MG63 (cell line): ENCODE results near the gene CDK18. TPM values are rescaled to one million over a fixed set of nuclear protein-coding genes. Genes with fewer than 3 reads are reported as not detected.

Source experiments
- DNase-seq: peaks from one replicate; pipeline ENCODE4 v3.0.0-alpha.2; 2020
- H3K27me3 ChIP-seq: fragments of 250-450 bp; sonication (Bioruptor Pico); 2 replicates; pipeline ENCODE4 v1.5.1; 2020; ENCODE audit warnings: mild to moderate bottlenecking, moderate library complexity
- H3K36me3 ChIP-seq: fragments of 250-450 bp; sonication (Bioruptor Pico); 2 replicates; pipeline ENCODE4 v1.5.1; 2020; ENCODE audit warnings: mild to moderate bottlenecking, moderate library complexity
- H3K4me3 ChIP-seq: fragments of 250-450 bp; sonication (Bioruptor Pico); 2 replicates; pipeline ENCODE4 v1.5.1; 2020; ENCODE audit warnings: mild to moderate bottlenecking, moderate library complexity
- H3K9me3 ChIP-seq: fragments of 250-450 bp; sonication (Bioruptor Pico); 2 replicates; pipeline ENCODE4 v1.5.1; 2020; ENCODE audit warnings: mild to moderate bottlenecking, moderate library complexity
- total RNA-seq: library from RNA; depleted of rRNA; stranded (reverse); fragments of >200 nt; shearing (Covaris generic); gene quantifications from 2 replicates; pipeline ENCODE4 v1.2.3, GENCODE V29; 2014; ENCODE audit warnings: low replicate concordance; rRNA removed

Gene CDK18
- total RNA-seq, result 0.89 and 3.0 TPM in 2 replicates

DNA sequence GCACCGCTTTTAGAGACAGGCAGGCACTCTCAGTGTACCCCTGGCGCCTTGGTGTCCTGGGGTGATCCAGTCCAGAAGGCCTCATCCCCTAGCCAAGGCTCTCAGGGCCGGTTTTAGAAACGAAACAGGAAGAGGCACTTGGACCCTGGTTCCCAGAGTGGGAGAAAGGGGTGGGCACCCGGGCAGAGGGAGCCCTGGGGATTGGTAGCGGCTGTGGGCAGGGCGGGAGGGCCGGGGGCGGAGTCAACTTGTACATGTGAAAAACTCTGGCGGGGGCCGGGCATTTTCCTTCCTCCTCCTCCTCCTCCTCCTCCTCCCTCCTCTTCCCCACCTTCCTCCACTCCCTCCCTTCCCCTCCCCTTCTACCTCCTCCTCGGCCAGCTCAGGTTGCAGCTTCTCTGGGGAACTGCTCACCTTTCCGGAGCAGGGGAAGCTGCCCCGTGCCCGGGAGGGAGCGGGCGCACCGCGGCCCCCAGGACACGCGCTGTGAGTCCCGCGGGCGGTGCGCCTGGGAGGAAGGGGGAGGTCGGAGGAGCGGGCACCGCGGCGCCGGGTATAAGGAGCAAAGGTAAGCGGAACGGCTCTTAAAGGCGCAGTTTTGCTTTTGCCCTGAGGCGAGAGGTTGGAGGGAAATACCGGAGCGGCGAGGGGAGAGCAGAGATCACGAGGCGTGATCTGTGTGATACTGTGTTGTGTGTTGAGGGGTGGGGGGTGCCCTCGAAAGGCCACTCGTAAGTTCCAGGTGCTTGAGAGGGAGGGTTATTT is at the start of gene CDK18:
TSS of gene CDK18 (plus strand) at position 359 of the 765 bp plus-strand sequence. CDS start 18,499 bp downstream, outside the sequence.
- Histone ChIP-seq H3K27me3 (no peaks in the 10 kb centered on the region), H3K4me3 (peak within 1 kb of the TSS; percentile 55), H3K9me3 (no peaks in the 10 kb centered on the region), H3K36me3 (no peaks in the 10 kb centered on the region)
- peak; percentile 76 for DNase-seq

DNA sequence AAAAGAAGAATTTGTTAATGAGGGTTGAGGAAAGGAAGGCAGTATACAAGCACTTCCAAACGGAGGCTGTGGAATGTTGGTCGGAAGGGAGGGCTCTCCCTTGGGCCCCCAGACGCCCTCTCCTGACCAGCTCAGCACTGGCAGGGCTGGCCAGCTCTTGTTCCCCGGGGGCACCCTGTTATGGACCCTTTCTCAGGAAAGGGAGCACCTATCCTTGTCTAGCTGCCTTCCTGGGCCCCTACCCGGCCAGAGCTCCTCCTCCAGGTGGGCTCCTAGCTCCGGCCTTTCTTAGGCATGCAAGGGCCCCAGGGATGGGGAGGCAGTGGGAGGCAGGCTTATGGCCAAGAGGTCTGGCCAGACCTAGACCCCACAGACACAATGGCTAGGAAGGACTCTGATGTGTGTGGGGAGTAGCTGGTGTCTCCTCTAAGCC is 49.5 kb upstream of the CDK18 start:
- Histone ChIP-seq H3K27me3 (peaks cover 81% of the 10 kb centered on the region), H3K9me3 (no peaks in the 10 kb centered on the region), H3K4me3 (no peak overlapping the region), H3K36me3 (no peaks in the 10 kb centered on the region)
- DNase-seq, result no peak

DNA sequence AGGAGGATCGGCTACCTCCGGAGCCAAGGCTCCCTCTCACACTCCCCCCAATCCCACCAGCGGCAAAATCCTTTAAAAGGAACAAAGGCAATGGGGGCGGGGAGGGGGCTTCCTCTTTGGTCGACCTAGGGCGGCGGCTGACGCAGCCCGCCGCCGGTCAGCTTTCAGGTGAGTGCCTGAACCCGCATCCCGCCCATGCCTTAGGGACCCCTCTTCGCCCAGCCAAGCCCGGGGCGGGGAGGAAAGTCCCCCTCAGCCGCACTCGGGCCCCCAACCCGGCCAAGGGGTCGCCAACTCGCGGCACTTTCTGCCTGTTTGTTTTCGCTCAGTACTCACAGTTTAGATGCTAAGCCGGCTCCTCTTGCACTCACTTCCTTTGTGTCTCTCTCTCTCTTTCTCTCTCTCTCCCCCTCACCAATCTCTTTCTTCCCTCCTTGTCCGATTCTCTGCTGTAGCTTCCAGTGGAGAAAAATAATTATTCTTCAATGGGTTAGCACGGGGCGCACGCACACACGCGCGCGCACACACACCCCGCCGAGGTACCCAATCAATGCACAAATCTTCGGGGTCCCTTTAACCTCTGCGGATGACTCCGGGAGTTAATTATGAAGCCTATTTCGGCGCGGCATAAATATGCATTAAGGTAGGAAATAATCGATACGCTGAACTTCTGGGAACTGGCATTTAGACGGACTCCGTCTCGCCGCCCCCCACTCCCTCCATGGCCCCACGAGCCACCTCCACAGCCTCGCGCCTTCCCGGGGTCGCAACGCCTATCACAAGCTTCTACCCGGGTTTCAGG is 48.7 kb upstream of the CDK18 start, which contains the start of gene BLACAT1:
TSS of gene BLACAT1 (minus strand) at position 465 of the 802 bp plus-strand sequence.
- H3K36me3 ChIP-seq, result no peaks in the 10 kb centered on the region
- H3K9me3 ChIP-seq, result no peaks in the 10 kb centered on the region
- peaks cover 86% of the 10 kb centered on the region for H3K27me3 ChIP-seq
- no peak for DNase-seq
- H3K4me3 ChIP-seq, result peak within 1 kb of the TSS; percentile 24; the same call in 1 of the 2 replicates

DNA sequence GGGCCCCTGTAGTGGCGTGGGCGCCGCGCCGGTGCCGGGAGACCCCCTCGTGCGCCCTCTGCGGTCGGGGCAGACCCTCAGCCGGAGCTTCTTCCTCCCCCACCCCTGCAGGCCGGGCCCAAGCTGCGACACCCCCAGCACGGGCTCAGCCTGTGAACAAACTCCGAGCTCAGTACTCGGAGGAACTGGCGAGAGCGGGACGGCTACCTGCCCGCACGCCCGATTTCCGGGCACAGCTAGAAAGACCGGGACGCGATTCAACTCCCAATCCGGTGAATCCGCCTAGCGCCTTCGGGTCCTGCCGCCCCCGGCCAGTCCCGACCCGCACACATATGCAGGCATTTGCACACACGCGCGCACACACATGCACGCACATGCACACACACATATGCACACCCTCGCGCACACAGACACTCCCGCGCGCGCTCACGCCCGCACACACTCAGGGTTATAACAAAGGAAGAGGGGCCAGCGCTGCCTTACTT is 48.0 kb upstream of the CDK18 start:
- Histone ChIP-seq H3K9me3 (no peaks in the 10 kb centered on the region), H3K27me3 (peaks cover 89% of the 10 kb centered on the region), H3K36me3 (no peaks in the 10 kb centered on the region), H3K4me3 (no peak overlapping the region; the same call in 1 of the 2 replicates)
- no peak for DNase-seq

DNA sequence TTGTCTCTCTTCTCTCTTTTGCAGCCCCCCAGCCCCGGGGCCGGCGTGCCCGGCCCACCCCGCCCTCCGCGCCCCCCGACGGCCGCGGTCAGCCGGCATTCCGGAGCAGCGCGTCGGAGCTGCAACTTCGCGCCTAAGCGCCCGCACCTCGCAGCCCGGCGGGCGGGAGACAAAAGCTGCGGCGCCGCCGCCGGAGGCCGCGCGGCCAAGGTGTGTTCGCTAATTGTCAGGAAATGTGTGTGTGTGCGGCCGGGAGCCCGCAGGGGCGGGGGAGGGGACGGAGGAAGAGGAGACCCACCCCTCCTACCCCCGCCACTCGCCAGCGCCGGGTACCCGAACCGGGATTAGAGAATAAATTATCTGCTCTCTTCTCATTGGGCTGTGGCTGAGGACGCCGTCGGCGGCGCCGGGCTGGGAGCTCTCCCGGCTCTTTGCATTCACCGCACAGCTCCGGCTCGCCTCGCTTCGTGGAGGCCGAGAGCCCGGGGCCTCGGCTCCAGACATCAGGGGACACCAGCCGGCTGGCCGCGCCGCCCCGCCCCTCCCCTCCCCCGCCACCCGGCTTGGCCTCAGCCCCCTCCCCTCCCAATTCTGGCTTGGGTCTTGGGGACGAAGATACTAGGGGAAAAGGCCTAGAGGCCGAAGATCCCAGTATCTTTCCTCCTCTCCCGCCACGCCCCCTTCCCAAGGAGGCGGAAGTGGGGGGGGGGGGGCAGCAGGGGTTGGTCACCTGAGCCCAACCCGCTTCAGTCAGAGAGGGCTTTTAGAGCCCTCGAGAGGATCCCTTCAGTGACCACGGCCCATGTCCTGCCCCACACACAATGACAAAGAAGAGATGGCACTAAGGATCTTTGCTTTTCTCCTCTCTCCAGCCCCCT is 47.4 kb upstream of the CDK18 start:
- no peak for DNase-seq
- Histone ChIP-seq H3K4me3 (peak overlapping the region; percentile 24; the same call in 1 of the 2 replicates), H3K36me3 (no peaks in the 10 kb centered on the region), H3K27me3 (peaks cover 92% of the 10 kb centered on the region), H3K9me3 (no peaks in the 10 kb centered on the region)

DNA sequence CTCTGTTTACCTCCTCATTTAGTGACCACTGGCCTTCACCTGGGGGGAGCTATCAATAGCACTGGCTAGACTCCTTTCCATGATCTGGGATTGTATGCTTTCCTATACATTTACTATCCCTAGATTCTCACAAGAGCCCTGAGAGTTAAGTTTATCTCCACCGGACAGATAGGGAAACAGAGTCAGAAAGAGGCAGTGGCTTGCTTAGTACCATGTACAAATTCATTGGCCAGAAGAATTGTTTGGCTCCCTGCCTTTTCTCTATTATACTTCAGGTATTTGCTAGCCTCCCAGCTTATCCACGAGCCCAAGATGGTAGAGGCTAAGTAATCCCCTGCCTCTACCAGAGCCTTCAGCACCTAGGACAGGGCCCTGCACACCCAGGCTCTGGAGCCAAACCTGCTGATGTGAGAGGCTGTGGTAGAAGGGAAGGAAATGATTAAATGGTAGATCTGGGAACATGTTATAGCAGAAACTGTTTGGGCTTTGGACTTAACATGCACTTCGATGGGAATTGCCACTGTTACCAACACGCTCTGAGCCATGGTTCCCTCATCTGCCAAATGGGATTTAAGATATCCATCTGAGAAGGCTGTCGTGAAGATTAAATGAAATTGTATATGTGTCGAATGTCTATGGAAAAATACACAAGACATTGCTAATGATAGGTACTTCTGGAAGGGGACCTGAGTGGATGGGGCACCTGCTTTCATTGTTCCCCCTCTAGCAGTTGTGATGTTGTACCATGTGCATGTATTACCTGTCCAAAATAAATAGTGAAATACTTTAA is 45.5 kb upstream of the CDK18 start:
- Histone ChIP-seq H3K36me3 (no peaks in the 10 kb centered on the region), H3K4me3 (no peak overlapping the region), H3K27me3 (peaks cover 89% of the 10 kb centered on the region), H3K9me3 (no peaks in the 10 kb centered on the region)
- DNase-seq, result peak; percentile 59

DNA sequence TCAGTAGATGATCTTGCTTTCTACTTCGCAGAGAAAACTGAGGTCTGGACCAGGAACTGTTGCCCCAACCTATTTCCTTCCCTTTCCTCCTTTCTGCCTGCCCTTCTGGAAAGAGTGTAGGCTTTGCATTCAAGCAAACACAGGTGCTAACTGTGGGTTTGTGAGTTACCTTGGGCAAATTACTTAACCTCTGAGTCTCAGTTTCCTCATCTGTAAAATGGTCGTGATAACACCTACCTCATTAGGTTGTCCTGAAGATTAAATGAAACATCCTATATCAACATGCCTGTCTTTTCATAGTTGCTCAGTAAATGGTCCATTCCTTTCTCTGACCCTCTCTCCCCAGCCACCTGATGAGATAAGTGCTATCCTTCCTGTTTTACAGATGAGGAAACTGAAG is 39.1 kb upstream of the CDK18 start:
- peaks cover 55% of the 10 kb centered on the region for H3K27me3 ChIP-seq
- DNase-seq, result no peak
- H3K4me3 ChIP-seq, result no peak overlapping the region
- no peaks in the 10 kb centered on the region for H3K9me3 ChIP-seq
- no peaks in the 10 kb centered on the region for H3K36me3 ChIP-seq

DNA sequence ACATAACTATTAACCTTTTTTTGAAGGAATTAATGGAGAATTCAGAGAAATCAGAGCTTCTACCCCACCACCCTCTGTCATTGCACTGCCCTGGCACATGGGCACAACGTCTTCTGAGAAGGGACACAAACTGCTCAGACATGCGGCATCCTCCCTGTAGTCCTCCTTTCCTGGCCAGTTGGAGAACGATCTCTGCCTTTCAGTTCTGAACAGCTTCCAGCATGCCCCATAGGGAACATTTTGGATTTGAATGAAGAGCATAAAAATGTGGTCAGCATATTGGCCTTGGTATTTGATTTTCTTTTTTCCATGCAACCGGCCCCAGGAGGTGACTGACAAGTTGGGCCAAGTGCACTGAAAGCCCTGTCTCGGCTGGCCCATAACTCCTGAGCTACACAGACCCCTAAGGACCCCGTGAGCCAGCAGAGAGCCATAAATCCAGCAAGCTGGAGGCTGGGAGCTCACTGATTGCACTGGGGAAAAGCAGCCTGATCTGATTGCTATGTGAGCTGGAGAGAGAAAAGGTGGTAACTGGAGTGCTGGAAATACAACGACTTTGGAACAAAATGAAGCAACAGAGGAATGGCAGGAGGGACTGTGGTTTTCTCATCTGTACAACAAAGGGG is 37.8 kb upstream of the CDK18 start:
- H3K27me3 ChIP-seq, result peaks cover 48% of the 10 kb centered on the region
- H3K9me3 ChIP-seq, result no peaks in the 10 kb centered on the region
- no peak for DNase-seq
- no peak overlapping the region for H3K4me3 ChIP-seq
- no peaks in the 10 kb centered on the region for H3K36me3 ChIP-seq

DNA sequence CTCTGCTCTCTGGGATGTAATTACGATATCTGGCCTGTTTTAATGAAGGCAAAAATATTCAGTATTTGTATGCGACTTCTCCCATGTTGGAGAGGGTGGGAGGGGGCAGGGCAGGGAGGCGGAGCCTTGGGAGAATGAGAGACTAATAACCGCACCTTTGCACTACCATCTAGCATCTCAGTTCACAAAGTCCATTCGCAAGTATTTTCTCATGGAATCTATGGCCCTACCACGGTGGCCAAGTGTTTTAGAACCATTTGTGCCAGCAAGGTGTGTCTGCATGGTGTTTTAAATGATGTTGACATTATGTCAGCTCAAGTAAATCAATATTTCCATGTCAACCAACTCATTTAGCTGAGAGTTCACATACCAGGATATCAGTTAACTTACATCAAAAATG is 34.3 kb upstream of the CDK18 start:
- Histone ChIP-seq H3K36me3 (no peaks in the 10 kb centered on the region), H3K27me3 (peaks cover 20% of the 10 kb centered on the region), H3K9me3 (peaks cover 5% of the 10 kb centered on the region), H3K4me3 (no peak overlapping the region)
- DNase-seq, result no peak

DNA sequence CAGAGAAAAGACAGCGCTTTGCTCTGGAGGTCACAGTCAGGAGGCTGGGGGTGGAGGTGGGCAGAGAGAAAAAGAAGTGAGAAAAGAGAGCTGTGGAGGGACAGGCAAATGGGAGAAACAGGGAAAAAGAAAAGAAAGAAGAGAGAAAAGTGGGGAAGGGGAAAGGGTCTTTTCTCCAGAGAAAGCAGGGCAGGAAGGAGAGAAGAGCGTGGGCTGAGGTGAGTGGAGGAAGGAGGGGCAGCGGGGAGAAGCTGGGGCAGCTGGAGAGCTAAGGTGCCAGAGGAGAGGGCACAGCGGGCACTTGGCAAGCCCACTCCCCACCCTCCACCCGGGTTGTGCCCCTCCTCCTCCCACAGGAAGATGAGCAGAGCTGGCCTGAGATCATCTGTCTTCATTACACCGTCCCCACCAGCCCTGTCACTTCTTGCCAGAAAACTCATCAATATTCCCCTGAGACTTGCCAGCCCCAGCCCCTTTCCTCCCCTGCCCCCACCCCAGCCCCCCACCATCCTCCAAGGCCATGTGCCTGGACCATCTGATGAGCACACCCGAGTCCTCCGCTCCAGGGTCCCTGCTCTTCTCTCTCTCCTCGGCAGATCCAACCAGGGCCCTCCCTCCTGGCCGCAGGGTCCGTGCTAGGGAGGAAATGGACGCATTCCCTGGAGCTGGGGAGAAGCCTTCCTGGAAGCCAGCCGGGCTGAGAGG is 31.6 kb upstream of the CDK18 start:
- H3K27me3 ChIP-seq, result peaks cover 2% of the 10 kb centered on the region
- H3K36me3 ChIP-seq, result no peaks in the 10 kb centered on the region
- no peak for DNase-seq
- no peak overlapping the region for H3K4me3 ChIP-seq
- H3K9me3 ChIP-seq, result peaks cover 11% of the 10 kb centered on the region

DNA sequence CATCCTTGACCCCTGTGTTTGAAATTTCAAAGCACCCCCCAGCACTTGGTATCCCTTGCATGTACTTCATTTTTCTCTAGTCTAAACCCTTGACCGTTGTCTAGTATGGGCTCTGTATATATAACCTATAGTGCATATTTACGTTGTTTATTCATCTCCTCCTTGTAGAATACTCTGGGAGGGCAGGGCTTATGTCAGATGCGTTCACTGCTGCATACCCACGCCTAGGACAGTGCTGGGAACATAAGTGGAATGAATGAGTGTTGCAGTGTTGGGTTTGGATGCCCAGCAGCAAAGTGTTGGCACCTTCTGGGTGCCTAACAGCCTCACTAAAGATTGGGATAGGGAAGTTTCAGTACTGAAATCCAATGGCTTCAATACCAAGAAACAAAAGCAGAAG is 31.0 kb upstream of the CDK18 start:
- Histone ChIP-seq H3K4me3 (no peak overlapping the region), H3K27me3 (peaks cover 2% of the 10 kb centered on the region), H3K36me3 (no peaks in the 10 kb centered on the region), H3K9me3 (peaks cover 11% of the 10 kb centered on the region)
- DNase-seq, result no peak

DNA sequence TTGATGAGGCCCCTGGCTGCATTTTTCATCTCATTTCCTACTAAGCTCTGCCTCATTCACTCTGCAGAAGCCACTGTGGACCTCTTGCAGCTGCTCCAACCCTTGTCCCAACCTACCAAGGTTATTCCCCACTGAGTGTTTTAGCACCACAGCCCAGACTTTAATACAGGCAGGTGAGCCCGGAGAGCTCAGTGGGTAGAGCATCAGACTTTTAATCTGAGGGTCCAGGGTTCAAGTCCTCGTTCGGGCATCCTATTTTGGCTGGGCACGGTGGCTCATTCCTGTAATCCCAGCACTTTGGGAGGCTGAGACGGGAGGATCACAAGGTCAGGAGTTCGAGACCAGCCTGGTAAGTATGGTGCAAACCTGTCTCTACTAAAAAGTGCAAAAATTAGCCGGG is 30.5 kb upstream of the CDK18 start:
- H3K36me3 ChIP-seq, result no peaks in the 10 kb centered on the region
- peaks cover 11% of the 10 kb centered on the region for H3K9me3 ChIP-seq

DNA sequence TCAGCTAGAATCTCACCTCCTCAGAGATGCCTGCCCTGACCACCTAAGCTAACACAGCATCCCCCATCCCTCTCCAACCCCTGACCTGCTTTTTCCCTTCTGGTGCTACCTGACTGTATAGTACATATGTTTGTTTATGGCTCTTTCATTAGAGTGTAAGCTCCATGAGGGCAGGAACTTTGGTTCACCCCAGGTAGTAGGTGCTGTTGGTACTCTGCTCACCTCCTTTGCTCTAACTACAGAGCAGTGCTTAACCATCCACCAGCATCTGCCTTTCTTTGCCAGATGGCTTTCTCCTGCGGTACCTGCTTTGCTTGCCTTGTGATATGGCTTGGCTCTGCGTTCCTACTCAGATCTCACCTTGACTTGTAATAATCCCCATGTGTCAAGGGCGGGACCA is 29.9 kb upstream of the CDK18 start:
- Histone ChIP-seq H3K4me3 (no peak overlapping the region), H3K27me3 (no peaks in the 10 kb centered on the region), H3K36me3 (no peaks in the 10 kb centered on the region), H3K9me3 (peaks cover 11% of the 10 kb centered on the region)
- DNase-seq, result no peak

More for the DNA sequence above, 30.5 kb upstream of the CDK18 start:
- peaks cover 2% of the 10 kb centered on the region; the same call in 1 of the 2 replicates for H3K27me3 ChIP-seq
- no peak overlapping the region for H3K4me3 ChIP-seq
- DNase-seq, result no peak

DNA sequence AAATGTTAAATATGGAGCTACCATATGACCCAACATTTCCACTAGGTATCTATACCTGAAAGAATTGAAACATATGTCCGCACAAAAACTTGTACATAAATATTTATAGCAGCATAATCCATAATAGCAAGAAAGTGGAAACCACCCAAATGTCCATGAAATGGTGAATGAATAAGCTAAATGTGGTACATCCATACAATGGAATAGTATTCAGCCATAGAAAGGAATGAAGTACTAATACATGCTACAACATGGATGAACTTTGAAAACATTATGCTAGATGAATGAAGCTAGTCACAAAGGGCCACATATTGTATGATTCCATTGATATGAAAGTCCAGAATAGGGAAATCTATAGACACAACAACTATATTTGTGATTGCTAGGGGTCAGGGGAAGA is 28.6 kb upstream of the CDK18 start:
- no peak overlapping the region for H3K4me3 ChIP-seq
- peaks cover 11% of the 10 kb centered on the region for H3K9me3 ChIP-seq
- no peaks in the 10 kb centered on the region for H3K36me3 ChIP-seq
- no peaks in the 10 kb centered on the region for H3K27me3 ChIP-seq
- no peak for DNase-seq

DNA sequence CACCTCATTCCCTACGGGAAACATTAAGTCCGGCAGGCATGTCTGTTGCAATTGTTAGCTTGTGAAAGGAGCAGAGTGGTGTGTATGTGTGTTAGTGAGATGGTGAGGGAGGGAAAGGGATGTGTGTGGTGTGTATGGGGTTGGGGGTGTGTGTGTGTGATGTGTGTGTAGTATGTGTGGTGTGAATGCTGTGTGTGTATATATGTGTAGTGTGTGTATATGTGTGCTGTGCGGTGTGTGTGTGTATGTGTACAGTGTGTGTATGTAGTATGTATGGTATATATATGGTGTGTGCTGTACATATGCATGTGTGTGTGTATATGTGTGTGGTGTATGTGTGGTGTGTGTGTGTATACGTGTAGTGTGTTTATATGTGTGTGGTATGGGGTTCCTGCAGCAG is 27.8 kb upstream of the CDK18 start:
- no peak overlapping the region for H3K4me3 ChIP-seq
- no peak for DNase-seq
- H3K36me3 ChIP-seq, result no peaks in the 10 kb centered on the region
- H3K27me3 ChIP-seq, result no peaks in the 10 kb centered on the region; the same call in 1 of the 2 replicates
- peaks cover 11% of the 10 kb centered on the region for H3K9me3 ChIP-seq
